Hypothalamus (tissue), 51 donors: ENCODE results near the gene NBDY.
"Not testable (repeated sequence)": the region's sequence is repeated elsewhere in the genome, so short reads cannot be mapped to it uniquely, and the experiment has no call there.

Experiments
- DNase-seq, 51 donors: peaks; one replicate each; lab custom pipeline; 2025; lab: John Stamatoyannopoulos, UW

The NBDY gene

DNA sequence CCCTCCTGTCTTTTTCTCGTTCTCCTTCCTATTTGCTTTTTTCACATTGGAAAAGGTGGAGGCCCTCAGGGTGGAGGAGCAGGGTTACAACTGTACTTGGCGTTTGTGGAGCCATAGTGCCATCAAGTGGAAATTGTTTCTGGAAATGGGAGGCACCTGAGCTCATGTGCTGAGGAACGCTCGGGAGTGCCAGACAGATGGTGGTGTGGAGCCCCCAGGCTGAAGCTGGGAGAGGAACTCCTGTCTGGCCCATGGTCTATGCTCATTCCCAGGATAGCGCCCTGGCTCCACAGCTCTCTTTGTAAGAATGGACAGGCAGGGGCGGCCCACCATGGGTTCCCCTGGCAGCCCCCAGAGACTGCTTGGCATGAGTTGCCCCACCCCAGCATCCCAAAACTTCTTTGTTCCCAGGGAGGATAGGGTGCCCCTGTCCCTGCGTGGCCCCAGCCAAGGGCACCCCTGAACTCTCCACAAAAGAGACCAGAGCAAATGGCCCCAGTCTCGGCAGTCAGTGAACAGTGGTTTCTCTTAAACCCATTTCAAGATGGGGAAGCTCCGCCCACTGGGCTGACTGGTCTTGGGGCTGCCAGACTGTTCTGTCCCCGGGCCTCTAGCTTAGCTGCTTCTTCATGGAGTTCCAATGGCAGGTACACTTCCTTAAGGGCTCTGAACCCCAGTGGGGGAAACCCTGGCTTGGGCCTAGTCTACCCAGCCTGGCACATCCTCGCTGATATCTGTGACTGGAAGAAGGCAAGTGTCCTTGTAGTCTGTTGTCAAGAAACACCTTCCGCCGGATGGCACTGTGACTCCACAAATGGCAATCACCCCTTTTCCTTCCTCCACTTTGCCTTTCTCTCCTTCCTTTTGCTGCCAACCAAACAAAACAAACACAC, 70.1 kb downstream of the NBDY start:
- peak in 8 of 51 donors; percentile 9 to 47 (median 25) for DNase-seq

DNA sequence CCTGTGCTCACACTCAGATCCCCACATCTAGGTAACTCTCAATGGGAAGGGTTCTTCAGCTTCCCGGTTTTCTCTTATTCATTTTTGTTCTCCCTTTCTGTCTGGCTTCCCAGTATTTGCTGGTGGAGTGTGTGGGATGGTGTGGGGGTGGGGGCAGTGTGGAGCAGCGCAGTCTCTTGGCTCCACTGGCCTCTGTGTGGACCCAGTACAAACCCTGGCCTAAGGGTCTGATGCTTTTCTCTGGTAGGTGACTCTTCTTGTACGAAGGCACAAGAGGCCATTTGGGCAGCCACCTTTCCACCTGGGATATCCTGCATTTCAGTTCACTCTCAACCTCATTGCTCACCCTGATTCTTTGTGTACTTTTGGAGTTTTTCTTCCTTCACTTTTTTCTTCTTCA, 71.3 kb downstream of the NBDY start:
- DNase-seq = no peak

DNA sequence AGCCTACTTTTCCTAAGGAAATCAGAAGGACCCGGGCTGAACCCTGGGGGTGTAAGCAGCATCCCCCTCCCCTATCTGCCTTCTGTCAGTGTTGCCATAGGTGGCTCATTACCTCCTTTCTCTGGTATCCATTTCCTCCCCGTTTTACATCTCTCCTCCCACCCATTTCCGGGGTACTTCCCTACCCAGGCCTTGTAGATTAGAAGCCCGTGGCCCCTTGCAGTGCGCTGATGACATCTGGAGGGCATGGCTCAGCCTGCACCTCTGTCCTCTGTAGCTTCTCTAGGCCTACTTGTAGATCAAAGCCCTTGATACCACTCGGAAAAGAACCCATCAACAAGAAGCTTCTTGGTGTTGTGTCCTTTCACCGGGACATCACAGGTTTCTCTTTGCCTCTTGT, 71.8 kb downstream of the NBDY start:
- no peak for DNase-seq

DNA sequence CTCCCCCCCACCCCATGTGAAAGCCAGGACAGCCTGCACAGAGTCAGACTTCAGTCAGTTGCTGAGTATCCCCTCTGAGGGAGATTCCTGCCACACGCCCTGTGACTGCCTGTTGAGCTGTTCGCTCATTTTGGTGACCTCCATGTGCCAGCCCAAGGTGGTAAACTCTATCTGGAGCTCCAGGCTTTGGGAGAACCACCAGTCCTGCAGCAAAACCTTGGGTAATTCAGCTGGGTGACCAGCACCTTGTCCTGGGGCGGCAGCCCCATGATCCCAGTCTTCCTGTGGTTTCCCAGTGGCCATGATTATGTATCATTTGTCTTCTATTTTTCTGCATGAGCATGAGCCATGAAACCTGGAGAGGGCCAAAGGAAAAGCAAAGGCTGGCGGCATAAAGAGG, 73.4 kb downstream of the NBDY start:
- no peak for DNase-seq

DNA sequence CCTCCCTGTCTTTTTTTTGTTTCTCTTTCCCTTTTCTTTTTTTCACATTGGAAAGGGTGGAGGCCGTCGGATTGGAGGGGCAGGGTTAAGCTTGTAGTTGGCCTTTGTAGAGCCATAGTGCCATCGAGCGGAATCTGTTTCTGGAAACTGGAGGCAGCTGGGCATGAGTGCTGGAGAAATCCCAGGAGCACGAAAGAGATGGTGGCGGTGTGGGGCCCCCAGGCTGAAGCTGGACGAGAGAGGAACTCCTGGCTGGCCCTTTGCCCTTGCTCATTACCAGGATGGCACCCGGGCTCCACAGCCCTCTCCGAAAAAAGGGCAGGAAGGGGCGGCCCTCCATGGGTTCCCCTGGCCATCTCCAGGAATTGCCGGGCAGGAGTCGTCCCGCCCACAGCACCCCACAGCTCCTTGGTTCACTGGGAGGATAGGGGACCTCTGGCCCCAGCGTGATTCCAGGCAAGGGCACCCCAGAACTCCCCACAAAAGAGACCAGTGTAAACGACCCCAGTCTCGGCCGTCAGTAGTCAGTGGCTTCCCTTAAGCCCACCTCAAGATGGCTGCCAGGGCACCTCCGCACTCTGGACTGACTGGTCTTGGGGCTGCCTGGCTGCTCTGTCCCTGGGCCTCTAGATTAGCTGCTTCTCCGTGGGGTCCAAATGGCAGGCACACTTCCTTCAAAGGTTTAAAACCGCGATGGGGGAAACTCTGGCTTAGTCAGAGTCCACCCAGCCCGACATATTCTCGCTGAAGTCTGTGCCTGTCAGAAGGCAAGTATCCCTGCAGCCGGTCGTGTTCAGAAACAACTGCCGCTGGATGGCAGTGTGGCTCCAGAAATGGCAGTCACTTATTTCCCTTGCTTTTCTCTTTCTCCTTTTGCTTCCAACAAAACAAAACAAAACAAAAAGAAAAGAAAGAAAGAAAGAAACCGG, 74.1 kb downstream of the NBDY start:
- DNase-seq = peak in 47 of 51 donors; percentile 4 to 93 (median 66)

DNA sequence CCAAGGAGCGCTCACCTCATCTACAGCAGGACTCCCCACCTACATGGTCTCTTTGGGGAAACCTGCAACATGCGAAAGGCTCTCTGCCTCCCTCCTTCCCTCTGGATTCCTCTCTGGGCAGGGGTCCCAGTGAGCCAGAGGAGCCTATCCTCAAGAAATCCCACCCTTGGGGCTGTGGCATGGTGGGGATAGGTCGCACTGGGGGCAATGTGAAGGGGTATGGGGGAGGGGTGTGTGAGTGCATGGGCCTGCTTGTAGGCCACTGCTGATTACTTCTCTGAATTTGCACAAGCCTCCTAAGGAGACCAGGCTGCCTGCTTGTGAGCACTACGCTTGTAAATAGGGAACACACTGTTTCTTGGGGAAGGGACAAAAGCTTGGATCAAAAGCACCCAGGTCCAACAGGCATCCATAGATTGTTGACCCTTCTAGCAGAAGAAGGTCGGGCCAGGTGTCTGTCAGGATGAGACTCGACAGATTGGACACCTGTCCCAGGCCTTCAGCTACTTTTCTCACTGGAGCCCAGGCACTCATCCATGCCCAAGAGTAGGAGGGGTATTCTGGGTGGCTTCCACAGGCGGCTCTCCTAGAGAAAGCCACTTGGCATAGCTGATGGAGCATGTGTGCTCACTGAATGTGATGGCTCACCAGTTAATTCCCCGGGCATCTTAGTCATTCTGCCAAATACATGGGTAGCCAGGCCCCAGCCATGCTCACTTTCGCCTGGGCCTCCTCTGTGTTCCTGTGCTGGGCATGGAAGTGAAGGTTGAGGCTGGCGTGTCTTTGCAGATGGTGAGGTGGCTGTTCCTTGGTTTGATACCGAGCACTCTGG, 75.0 kb downstream of the NBDY start:
- peak in 6 of 51 donors; percentile 9 to 62 (median 26) for DNase-seq

DNA sequence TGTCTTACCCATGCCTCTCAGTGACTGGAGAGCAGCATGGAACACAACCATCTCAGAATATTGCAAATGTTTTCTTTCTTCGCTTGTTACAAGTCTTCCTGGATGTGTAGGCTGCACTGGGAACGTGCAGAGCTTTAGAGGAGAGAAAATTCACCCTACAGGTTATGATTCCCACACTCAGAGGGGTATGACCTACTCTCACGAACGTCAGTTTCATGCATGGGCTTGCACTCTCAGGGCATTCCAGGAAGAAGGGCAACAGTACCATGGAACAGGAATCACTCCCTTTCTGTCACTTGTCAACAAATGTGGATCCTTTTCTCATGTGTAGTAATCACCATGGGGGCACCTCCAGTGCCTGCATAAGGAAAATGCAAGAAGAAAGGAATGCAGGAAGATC, 75.8 kb downstream of the NBDY start:
- DNase-seq = no peak

DNA sequence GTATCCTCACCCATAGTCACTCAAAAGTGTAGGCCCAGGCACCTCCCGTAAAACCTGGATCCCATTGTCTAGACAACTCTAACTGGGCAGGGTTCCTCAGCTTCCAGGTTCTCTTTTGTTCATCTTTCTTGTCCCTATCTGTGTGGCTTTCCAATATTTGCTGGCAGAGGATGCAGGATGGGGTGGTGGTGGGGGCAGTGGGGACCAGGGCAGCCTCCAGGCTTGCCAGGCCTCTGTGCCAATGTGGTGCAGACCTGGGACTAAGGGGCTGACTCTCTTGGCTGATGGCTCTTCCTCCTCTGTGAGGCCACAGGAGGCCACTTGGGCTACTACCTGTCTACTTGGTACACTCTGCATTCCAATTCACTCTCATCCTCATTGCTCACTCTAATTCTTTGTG, 76.4 kb downstream of the NBDY start:
- DNase-seq = no peak

DNA sequence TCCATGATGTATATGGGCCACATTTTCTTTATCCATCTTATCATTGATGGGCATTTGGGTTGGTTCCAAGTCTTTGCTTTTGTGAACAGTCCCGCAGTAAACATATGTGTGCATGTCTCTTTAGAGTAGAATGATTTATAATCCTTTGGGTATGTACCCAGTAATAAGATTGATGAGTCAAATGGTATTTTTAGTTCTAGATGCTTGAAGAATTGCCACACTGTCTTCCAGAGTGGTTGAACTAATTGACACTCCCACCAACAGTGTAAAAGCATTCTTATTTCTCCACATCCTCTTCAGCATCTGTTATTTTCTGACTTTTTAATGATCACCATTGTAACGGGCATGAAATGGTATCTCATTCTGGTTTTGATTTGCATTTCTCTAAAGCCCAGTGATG, 77.1 kb downstream of the NBDY start:
- not testable (repeated sequence) for DNase-seq

DNA sequence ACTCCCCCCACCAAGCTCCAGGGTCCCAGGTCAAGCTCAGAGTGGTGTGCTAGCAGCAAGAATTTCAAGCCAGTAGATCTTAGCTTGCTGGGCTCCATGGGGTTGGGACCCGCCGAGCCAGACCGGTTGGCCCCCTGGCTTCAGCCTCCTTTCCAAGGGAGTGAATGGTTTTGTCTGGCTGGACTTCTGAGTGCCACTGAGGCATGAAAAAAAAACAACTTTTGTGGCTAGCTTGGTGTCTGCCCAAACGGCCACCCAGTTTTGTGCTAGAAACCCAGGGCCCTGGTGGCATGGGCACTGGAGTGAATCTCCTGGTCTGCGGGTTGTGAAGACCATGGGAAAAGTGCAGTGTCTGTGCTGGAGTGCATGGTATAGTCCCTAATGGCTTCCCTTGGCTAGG, 82.6 kb downstream of the NBDY start:
- DNase-seq = no peak

DNA sequence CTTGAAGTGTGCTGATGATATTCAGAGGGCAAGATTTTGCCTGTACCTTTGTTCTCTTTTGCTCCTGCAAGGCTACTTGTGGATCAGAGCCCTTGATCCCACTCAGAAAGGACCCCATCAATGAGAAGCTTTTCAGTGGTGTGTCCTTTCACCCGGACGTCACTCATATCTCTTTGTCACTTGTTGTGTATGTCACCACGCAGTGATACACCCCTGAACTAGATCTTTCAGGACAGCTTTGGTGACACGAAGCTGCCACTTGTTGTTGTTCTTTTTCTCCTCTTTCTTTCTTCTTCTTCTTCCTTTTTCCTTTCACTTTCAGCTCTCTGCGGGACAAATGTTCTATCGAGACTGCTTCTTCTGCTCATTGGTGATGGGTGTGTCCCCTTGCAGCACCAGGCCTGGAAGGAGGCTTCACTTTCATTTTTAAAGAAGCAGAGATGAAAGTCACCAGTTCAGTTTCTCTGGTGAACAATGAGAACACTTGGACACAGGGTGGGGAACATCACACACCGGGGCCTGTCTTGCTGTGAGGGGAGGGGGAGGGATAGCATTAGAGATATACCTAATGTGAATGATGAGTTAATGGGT, 83.6 kb downstream of the NBDY start:
- DNase-seq = no peak

DNA sequence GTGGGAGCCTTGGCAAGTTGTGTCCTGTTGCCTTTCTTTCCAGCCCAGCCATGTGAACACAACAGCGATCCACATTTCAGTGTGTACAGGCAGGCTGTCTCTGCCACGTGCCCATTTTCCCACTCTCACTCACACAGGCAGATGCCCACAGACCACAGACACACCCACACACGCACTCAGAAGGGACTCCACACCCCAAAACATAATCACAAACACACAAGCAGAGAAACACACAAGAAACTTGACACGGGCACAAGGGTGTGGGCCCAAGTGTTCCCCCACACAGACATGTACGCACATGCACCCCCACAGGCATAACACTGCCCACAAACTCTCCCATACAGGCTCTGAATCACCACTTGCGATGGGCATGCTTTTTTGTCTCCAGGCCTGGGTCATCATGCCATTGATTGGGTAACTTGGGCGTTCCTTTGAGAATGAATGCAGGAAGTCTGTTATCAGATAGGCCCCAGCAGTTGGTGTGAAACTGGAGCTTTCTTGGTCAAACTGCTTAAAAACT, 84.3 kb downstream of the NBDY start:
- DNase-seq = peak in 2 of 51 donors; percentile 5 to 12

DNA sequence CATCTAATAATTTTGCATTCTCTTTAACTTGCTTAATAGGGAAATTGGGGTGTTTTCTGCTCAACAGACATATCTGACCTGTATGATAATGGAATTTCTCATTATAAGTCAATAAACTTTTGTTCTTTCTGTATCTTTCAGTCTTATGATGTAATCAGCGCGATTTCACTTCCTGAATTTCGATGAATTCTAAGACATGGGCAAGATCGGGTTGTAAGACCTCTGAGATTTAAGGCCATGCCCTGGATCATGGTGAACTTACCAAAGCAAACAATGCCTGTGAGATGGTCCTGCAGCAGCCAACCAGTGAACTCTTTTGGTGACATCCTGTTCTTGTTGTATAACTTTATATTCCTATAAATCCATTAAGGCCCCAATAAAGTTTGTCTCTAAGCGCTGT, 88.1 kb downstream of the NBDY start:
- DNase-seq = no peak

DNA sequence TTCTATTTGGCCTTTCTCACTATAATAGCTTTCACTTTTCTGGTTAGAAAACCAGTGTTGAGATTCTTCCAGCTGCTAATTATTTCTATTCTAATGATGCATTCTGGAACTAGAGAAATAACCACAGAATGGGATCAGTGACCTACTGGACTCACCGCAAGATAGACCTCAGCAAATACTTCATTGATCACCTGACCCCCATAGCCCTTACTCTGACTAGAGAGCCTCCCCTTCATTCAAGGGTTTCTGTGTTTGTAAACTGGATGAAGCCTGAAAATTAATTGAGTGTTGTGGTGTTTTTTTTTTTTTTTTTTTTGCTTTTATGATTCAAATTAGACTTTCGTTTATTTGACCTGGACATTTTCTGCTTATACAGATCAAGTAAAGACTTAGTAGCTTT, 97.0 kb downstream of the NBDY start:
- DNase-seq = no peak

DNA sequence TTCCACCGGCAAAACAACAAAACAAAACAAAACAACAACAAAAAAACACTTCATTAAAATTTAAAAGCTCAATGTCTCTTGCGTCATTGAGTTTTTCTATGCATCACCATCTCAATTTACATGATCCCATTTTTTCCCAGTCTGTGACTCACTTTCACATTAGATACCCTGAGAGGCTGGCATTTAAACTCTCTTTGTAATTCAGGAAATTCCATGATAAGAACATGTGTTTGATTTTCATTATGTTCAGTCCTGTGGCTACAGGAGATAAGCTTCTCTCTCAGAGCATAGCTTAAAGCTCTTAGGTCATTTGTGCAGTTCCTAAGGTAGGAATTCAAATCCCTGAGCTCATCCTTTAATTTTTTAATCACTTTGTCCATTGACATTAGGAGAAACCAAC, 104.6 kb downstream of the NBDY start:
- DNase-seq = no peak

DNA sequence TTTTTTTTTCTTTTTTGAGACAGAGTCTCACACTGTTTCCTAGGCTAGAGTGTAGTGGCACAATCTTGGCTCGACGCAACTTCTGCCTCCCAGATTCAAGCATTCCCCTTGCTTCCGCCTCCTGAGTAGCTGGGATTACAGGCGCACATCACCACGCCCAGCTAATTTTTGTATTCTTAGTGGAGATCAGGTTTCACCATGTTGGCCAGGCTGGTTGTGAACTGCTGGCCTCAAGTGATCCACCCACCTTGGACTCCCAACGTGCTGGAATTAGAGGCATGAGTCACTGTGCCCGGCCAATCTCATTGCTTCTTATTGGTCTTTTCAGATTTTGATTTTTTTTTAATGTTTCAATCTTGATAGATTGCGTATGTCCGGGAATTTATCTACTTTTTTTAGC, 124.4 kb downstream of the NBDY start:
- DNase-seq = no peak

DNA sequence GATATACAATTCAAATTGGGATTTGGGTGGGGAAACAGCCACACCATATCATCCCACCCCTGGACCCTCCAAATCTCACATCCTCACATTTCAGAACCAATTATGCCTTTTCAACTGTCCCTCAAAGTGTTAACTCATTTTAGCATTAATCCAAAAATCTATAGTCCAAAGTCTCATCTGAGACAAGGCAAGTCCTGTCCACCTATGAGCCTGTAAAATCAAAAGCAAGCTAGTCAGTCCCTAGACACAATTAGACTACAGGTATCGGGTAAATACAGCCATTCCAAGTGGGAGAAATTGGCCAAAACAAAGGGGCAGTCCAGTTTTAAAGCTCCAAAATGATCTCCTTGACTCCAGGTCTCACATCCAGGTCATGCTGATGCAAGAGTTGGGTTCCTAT, 128.0 kb downstream of the NBDY start:
- DNase-seq = no peak

DNA sequence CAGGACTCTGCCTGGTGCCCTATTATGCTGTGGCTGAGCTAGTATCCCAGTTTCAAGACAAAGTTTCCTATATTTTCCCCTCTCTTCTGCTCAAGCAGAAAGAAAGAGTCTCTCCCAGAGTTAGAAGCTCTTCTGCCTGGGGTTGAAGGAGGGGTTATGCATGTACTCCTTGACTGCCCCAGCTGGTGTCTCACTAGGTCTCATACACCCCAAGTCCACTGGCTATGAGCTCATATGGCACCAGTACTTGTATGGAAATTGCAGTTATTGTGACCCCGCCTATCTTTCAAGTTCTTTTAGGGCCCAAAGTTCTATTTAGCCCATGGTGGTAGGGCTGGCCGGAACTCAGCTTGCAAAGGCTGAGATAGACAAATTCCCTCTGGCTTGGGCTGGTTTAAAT, 131.8 kb downstream of the NBDY start:
- DNase-seq = no peak
